GM12878 (cell line): ENCODE measurements around the gene ICA1. TPM values are rescaled to one million over a fixed set of nuclear protein-coding genes. Genes with fewer than 3 reads are reported as not detected.

Experiments
- ATAC-seq: fragments of 200-7000 bp; cut with Tn5 transposase; 3 replicates; pipeline ENCODE4 v1.9.1; 2020; ENCODE audit warnings: mild to moderate bottlenecking, moderate library complexity
- Bru-seq: library from RNA; stranded (reverse); fragments of 400-500 nt; gene quantifications from one replicate; lab custom pipeline; 2021; lab: Mats Ljungman, UMichigan
- BruChase-seq, 2 experiments: library from RNA; stranded (reverse); fragments of 400-500 nt; gene quantifications; one replicate each; lab custom pipeline; 2021; lab: Mats Ljungman, UMichigan
- BruUV-seq: library from RNA; stranded (reverse); fragments of 400-500 nt; replicated peaks from 2 replicates; lab custom pipeline; 2021; lab: Mats Ljungman, UMichigan
- CTCF ChIA-PET: fragments of 300-600 bp; sonication (Branson Sonifier 250); formaldehyde crosslinking; extraction: SDS; loops from one replicate; lab custom pipeline; 2021; ENCODE audit warnings: inconsistent platforms; lab: Yijun Ruan, JAX
- POLR2A ChIA-PET: fragments of 350-600 bp; formaldehyde crosslinking; extraction: SDS; loops from one replicate; lab custom pipeline; 2021; ENCODE audit warnings: inconsistent platforms; lab: Charles Lee
- RAD21 ChIA-PET: fragments of 300-600 bp; sonication (Branson Sonifier 250); formaldehyde crosslinking; loops from one replicate; lab custom pipeline; 2023; ENCODE audit warnings: antibody characterized with exemption; ENCODE audit not compliant: unreplicated experiment; lab: Charles Lee
- SMC1A ChIA-PET: fragments of 300-600 bp; sonication (Branson Sonifier 250); formaldehyde crosslinking; loops from one replicate; lab custom pipeline; 2023; ENCODE audit not compliant: unreplicated experiment, uncharacterized antibody; lab: Charles Lee
- DNase-seq: peaks from one replicate; pipeline ENCODE4 v3.0.0-alpha.2; 2011; ENCODE audit warnings: low read depth, low spot score
- FAIRE-seq: peaks from 3 replicates; lab custom pipeline; 2011; peaks lifted over from hg19 to GRCh38; lab: Jason Lieb, UNC
- H2AFZ ChIP-seq: 2 replicates; pipeline ENCODE4 v1.6.0; 2011; ENCODE audit warnings: low read depth, low read length, control low read depth; ENCODE audit not compliant: control insufficient read depth
- H3K27ac ChIP-seq: 2 replicates; pipeline ENCODE4 v1.5.1; 2011; ENCODE audit warnings: control low read depth; ENCODE audit not compliant: control insufficient read depth, insufficient read depth
- H3K27me3 ChIP-seq, 2 experiments: replicated peaks in 1 of 2; 2 replicates each; pipeline versions ENCODE4 v1.6.0 to v1.6.1; 2011; ENCODE audit warnings: low read length in 1 of 2; ENCODE audit not compliant: control insufficient read depth in 2 of 2, insufficient read depth in 2 of 2
- H3K36me3 ChIP-seq, 2 experiments: 2 replicates each; pipeline ENCODE4 v1.5.1; 2011; ENCODE audit warnings: low read length in 1 of 2; ENCODE audit not compliant: control insufficient read depth in 2 of 2, insufficient read depth in 2 of 2
- H3K4me1 ChIP-seq: 2 replicates; pipeline ENCODE4 v1.6.1; 2011; ENCODE audit warnings: mild to moderate bottlenecking, low read length, moderate library complexity, mixed read lengths; ENCODE audit not compliant: control insufficient read depth, insufficient read depth
- H3K4me2 ChIP-seq: 2 replicates; pipeline ENCODE4 v1.6.0; 2011; ENCODE audit warnings: control low read depth; ENCODE audit not compliant: control insufficient read depth, insufficient read depth
- H3K4me3 ChIP-seq: fragments of 200-600 bp; sonication (generic); 2 replicates; pipeline ENCODE4 v1.5.1; 2016
- H3K79me2 ChIP-seq: 2 replicates; pipeline ENCODE4 v1.6.0; 2011; ENCODE audit warnings: low read length; ENCODE audit not compliant: control insufficient read depth, insufficient read depth
- H3K9ac ChIP-seq: 2 replicates; pipeline ENCODE4 v1.8.0; 2011; ENCODE audit warnings: low read length, control low read depth, mixed read lengths; ENCODE audit not compliant: control insufficient read depth, insufficient read depth
- H3K9me3 ChIP-seq: replicated peaks from 3 replicates; pipeline ENCODE4 v1.5.1; 2011; ENCODE audit warnings: mild to moderate bottlenecking, low read length; ENCODE audit not compliant: control insufficient read depth, insufficient read depth
- H4K20me1 ChIP-seq: 2 replicates; pipeline ENCODE4 v1.6.0; 2011; ENCODE audit not compliant: control insufficient read depth, insufficient read depth
- HDAC6 ChIP-seq: fragments of 200-600 bp; sonication (generic); IDR thresholded peaks from one replicate; pipeline ENCODE4 v1.8.0; 2017; ENCODE audit warnings: antibody characterized with exemption; ENCODE audit not compliant: unreplicated experiment
- WGBS: methylation state at CpG from one replicate; pipeline ENCODE4 v1.1.6; 2016; ENCODE audit warnings: low lambda C conversion rate; ENCODE audit not compliant: insufficient replicate concordance, insufficient coverage; ENCODE audit errors: missing lambda C conversion rate; 5-methylcytosine and 5-hydroxymethylcytosine counted together
- in situ Hi-C: fragments of 300-500 bp; cut with MboI; formaldehyde crosslinking; loops from 9 replicates; pipeline ENCODE4 v1.14.3; 2018; ENCODE audit warnings: mixed read lengths
- intact Hi-C: fragments of 100-400 bp; cut with micrococcal nuclease; formaldehyde crosslinking; loops from one replicate; pipeline ENCODE4 v1.14.2; 2022; ENCODE audit not compliant: unreplicated experiment
- long read RNA-seq, 2 experiments: library from polyadenylated mRNA; unstranded; transcript quantifications; one replicate each; pipeline ENCODE4 v2.0.0, GENCODE V29; 2019 to 2020
- polyA minus RNA-seq, 3 experiments: library from RNA; depleted of rRNA, polyadenylated mRNA; stranded (reverse); fragments of >200 nt; gene quantifications; 2 replicates each; pipeline ENCODE4 v1.2.3, GENCODE V29; 2011
- polyA plus RNA-seq, 11 experiments: library from polyadenylated mRNA; depleted of rRNA in 4 of 11; unstranded in 6 of 11; stranded (reverse) in 5 of 11; fragments of >200 nt; fragmentation: Nextera tagmentation in 4 of 11; fragmentation: Illumina TruSeq in 1 of 11; extraction: Ambion mirVana in 4 of 11; extraction: Trizol in 1 of 11; gene quantifications; 1 replicate in 1 of 11; 2 replicates in 10 of 11; pipeline versions ENCODE4 v1.2.1 to v1.2.3, GENCODE V29; 2011 to 2016; ENCODE audit warnings: inconsistent platforms in 2 of 11, missing spikeins in 2 of 11, low read depth in 1 of 11
- total RNA-seq, 4 experiments: library from RNA; depleted of rRNA in 3 of 4; stranded (reverse); fragments of >200 nt in 3 of 4; fragmentation: Illumina TruSeq in 1 of 4; extraction: Trizol in 1 of 4; gene quantifications; 2 replicates each; pipeline versions ENCODE4 v1.2.1 to v1.2.3, GENCODE V29; 2013 to 2021
- TF ChIP-seq, protein P1 (sequence below): IDR thresholded peaks from 2 replicates; pipeline ENCODE4 v1.6.1; 2012; ENCODE audit warnings: improper control_type of control experiment, low read depth, low read length; ENCODE audit not compliant: insufficient replicate concordance

The ICA1 gene
- 6.5 and 6.7 TPM in 2 replicates for total RNA-seq (2013; cell fraction: nucleolus; rRNA removed)
- total RNA-seq (2014; rRNA removed) (1.3 and 2.7 TPM in 2 replicates), total RNA-seq (2014; rRNA removed; fragmentation: Illumina TruSeq; extraction: Trizol) (1.9 and 2.5 TPM in 2 replicates), total RNA-seq (2021) (2.9 and 3.0 TPM in 2 replicates), polyA plus RNA-seq (2011; rRNA removed) (28.3 and 35.1 TPM in 2 replicates), polyA plus RNA-seq (2014; fragmentation: Illumina TruSeq; extraction: Trizol) (2.1 and 12.1 TPM in 2 replicates), polyA plus RNA-seq (2014; fragmentation: Nextera tagmentation; extraction: Ambion mirVana) (10 to 100 TPM in 1 of 2 experiments, 1 to 10 TPM in 1; 6.5 to 12.4 TPM), polyA plus RNA-seq (2014; rRNA removed) (2.1 and 4.3 TPM in 2 replicates), polyA plus RNA-seq (2016; fragmentation: Nextera tagmentation; extraction: Ambion mirVana) (1 to 10 TPM; 3.3 TPM), polyA minus RNA-seq (2011; rRNA and poly(A)+ RNA removed) (32.5 and 37.6 TPM in 2 replicates), Bru-seq, nascent RNA (percentile 46 among the genes with signal in this experiment), BruChase-seq, experiment 1, labeled RNA remaining after a 6-hour chase (percentile 34 among the genes with signal in this experiment), BruChase-seq, experiment 2, labeled RNA remaining after a 2-hour chase (percentile 29 among the genes with signal in this experiment)
- polyA plus RNA-seq (2011; ENCODE audit: low read depth): 0.91 TPM
- polyA plus RNA-seq (2011; cell fraction: cytosol; rRNA removed): 11.1 and 39.0 TPM in 2 replicates
- 23.2 and 27.0 TPM in 2 replicates for polyA plus RNA-seq (2011; cell fraction: nucleus; rRNA removed)
- 3.1 and 4.6 TPM in 2 replicates for polyA plus RNA-seq (2012)
- 9.6 and 11.1 TPM in 2 replicates for polyA minus RNA-seq (2011; cell fraction: cytosol; rRNA and poly(A)+ RNA removed)
- polyA minus RNA-seq (2011; cell fraction: nucleus; rRNA and poly(A)+ RNA removed): 7.5 and 19.6 TPM in 2 replicates
- long read RNA-seq, experiment 1, partial matches to known transcripts: 3 of 16 reads
- long read RNA-seq, experiment 1, other reads (novel, unspliced or antisense): 13 of 16 reads
- long read RNA-seq, experiment 2, partial matches to known transcripts: 7 of 81 reads
- long read RNA-seq, experiment 2, other reads (novel, unspliced or antisense): 74 of 81 reads

DNA sequence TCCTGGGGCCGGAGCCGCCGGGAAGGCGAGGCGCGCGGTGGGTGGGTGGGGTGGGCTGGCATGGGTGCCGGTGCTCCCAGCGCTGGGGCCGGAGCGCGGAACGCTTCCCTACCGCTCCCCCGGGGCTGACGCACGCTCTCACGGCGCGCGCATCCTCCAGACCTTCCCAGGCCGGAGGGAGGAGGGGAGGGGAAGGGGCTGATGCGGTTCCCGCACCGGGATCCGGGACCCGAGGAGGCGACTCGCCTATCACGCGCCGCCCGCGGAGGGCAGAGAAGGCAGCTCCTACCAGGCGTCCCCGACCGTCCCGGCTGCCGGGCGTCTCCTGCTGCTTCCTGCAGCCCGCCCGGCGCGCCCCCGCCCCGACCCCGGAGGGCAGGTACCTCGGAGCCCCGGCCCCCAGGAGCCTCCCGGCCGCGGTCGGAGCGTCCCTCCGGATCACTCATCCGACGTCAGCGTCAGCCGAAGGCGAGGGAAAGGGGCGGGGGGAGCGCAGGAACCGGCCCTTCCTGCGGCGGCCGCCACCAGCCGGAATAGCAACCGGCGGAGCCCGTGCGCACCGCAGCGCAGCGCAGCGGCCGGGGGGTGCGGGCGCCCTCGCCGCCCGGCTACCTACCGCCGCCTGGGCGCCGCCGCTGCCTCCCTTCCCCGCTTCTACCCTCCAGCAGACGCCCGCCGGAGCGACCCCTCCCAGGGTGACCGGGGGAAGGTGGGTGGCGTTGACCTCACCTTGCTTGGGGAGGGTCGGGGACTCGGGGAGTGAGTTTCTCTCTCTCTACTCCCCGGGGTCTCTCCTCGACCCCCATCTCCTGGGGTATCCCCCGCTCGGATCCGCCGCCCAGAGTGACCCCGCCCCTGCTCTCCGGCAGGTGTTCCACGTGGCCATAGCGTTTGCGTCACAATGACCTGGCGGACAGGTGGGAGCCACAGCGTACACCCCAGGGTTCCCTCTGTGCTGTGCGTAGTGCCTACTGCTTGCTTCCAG is at the start of gene ICA1:
Gene ICA1 (minus strand): TSS at position 457 of the 985 bp plus-strand sequence. CDS start 26,241 bp downstream, outside the sequence.
- FAIRE-seq: no peak
- Histone ChIP-seq H3K27me3 (peaks cover 6 to 9% of the 10 kb centered on the region in 2 experiments; a peak in 3 of 4 replicates), H4K20me1 (no peaks in the 10 kb centered on the region), H3K27ac (no peak within 1 kb of the TSS), H3K4me3 (peak within 1 kb of the TSS; percentile 51; the same call in 1 of the 2 replicates), H3K36me3 (no peaks in the 10 kb centered on the region), H3K9me3 (no peaks in the 10 kb centered on the region), H3K9ac (no peak within 1 kb of the TSS), H3K79me2 (no peaks in the 10 kb centered on the region), H3K4me2 (peak within 1 kb of the TSS; percentile 77), H2AFZ (peak within 1 kb of the TSS; percentile 45), H3K4me1 (no peaks in the 10 kb centered on the region)
- peak; percentile 92 for TF ChIP-seq HDAC6
- TF ChIP-seq, protein P1, sequence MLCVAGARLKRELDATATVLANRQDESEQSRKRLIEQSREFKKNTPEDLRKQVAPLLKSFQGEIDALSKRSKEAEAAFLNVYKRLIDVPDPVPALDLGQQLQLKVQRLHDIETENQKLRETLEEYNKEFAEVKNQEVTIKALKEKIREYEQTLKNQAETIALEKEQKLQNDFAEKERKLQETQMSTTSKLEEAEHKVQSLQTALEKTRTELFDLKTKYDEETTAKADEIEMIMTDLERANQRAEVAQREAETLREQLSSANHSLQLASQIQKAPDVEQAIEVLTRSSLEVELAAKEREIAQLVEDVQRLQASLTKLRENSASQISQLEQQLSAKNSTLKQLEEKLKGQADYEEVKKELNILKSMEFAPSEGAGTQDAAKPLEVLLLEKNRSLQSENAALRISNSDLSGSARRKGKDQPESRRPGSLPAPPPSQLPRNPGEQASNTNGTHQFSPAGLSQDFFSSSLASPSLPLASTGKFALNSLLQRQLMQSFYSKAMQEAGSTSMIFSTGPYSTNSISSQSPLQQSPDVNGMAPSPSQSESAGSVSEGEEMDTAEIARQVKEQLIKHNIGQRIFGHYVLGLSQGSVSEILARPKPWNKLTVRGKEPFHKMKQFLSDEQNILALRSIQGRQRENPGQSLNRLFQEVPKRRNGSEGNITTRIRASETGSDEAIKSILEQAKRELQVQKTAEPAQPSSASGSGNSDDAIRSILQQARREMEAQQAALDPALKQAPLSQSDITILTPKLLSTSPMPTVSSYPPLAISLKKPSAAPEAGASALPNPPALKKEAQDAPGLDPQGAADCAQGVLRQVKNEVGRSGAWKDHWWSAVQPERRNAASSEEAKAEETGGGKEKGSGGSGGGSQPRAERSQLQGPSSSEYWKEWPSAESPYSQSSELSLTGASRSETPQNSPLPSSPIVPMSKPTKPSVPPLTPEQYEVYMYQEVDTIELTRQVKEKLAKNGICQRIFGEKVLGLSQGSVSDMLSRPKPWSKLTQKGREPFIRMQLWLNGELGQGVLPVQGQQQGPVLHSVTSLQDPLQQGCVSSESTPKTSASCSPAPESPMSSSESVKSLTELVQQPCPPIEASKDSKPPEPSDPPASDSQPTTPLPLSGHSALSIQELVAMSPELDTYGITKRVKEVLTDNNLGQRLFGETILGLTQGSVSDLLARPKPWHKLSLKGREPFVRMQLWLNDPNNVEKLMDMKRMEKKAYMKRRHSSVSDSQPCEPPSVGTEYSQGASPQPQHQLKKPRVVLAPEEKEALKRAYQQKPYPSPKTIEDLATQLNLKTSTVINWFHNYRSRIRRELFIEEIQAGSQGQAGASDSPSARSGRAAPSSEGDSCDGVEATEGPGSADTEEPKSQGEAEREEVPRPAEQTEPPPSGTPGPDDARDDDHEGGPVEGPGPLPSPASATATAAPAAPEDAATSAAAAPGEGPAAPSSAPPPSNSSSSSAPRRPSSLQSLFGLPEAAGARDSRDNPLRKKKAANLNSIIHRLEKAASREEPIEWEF: no peak
- CTCF ChIA-PET: no interaction called here
- no peak for DNase-seq
- intact Hi-C loops (no loop called here), in situ Hi-C loops (no loop called here)
- 11% methylated on average over 59 of the region's 109 CpGs for WGBS
- peak; percentile 86 for ATAC-seq
- SMC1A ChIA-PET: interaction anchor here (1.2 kb wide), 1 partner anchor 34 kb away, joined by 4 read pairs; no protein-coding TSS in a partner anchor
- RAD21 ChIA-PET: interaction anchor here (0.6 kb wide), 1 partner anchor 11 kb away, joined by 3 read pairs; no protein-coding TSS in a partner anchor
- POLR2A ChIA-PET: no interaction called here
- BruUV-seq: no TSS peak
